ENCODE results near the gene NPSR1. TPM values are rescaled to one million over a fixed set of nuclear protein-coding genes. Genes with fewer than 3 reads are reported as not detected.

NPSR1 gene
- total RNA-seq, 1 experiment from 2014 or later: not detected

DNA sequence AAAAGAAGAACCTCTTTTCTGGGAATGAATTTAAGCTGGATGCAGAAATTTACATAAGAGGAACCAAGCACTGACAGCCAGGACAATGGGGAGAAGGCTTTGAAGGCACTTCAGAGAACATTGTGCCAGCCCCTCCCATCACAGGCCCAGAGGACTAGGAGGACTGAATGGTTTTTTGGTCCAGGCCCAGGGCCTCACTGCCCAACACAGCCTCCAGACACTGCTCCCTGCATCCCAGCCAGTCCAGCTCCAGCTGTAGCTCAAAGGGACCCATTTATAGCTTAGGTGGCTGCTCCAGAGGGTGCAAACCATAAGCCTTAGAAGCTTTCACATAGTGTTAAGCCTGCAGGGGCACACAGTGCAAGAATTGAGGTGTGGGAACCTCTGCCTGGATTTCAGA, 237.2 kb downstream of the NPSR1 start:
- Histone ChIP-seq H4K5ac (ENCODE audit: insufficient read length, low read depth, low read length) (no peak overlapping the region), H3K23me2 (ENCODE audit: insufficient read length, low read depth, low read length, poor library complexity, severe bottlenecking) (no peaks in the 10 kb centered on the region), H3K9me3 (ENCODE audit: control insufficient read depth, low read depth, low read length) (peaks cover 18% of the 10 kb centered on the region), H3K4ac (ENCODE audit: low read depth, low read length) (no peak overlapping the region), H3K9ac (ENCODE audit: extremely low read depth, insufficient read length, low read length) (no peak overlapping the region), H3T11ph (ENCODE audit: low read length) (no peak overlapping the region), H3K56ac (ENCODE audit: insufficient read length, low read depth, low read length) (no peak overlapping the region), H2AFZ (ENCODE audit: low read length) (no peak overlapping the region), H3K79me2 (ENCODE audit: insufficient read depth, low read length) (no peaks in the 10 kb centered on the region), H2BK15ac (ENCODE audit: low read depth, low read length) (no peak overlapping the region), H3K79me1 (ENCODE audit: insufficient read depth, low read depth, low read length, poor library complexity, severe bottlenecking) (no peaks in the 10 kb centered on the region), H3K27ac (ENCODE audit: insufficient read length, low read depth, low read length) (no peak overlapping the region), H3K18ac (ENCODE audit: insufficient read length, low read depth, low read length) (no peak overlapping the region), H3K27me3 (ENCODE audit: insufficient read depth, low read length) (no peaks in the 10 kb centered on the region), H2AK5ac (ENCODE audit: insufficient read length, low read length) (no peak overlapping the region), H4K8ac (replicated peaks; ENCODE audit: insufficient read length, low read depth, low read length) (no peak overlapping the region), H4K91ac (ENCODE audit: insufficient read length, low read depth, low read length) (no peak overlapping the region), H2BK12ac (ENCODE audit: insufficient read length, low read depth, low read length) (no peak overlapping the region), H2BK120ac (ENCODE audit: low read depth, low read length, poor library complexity, severe bottlenecking) (no peak overlapping the region), H4K20me1 (ENCODE audit: control insufficient read depth, insufficient read depth, insufficient read length) (no peaks in the 10 kb centered on the region), H3K23ac (ENCODE audit: insufficient read length, low read depth, low read length) (no peak overlapping the region), H3K14ac (ENCODE audit: insufficient read depth, low read length) (no peak overlapping the region), H3K4me1 (ENCODE audit: insufficient read depth, low read length) (no peaks in the 10 kb centered on the region), H3K4me2 (ENCODE audit: insufficient read depth, insufficient read length, low read length) (no peak overlapping the region), H2BK20ac (ENCODE audit: low read depth, low read length, poor library complexity, severe bottlenecking) (no peak overlapping the region), H2BK5ac (ENCODE audit: insufficient read length, low read length) (no peak overlapping the region)
- TF ChIP-seq, protein P1, sequence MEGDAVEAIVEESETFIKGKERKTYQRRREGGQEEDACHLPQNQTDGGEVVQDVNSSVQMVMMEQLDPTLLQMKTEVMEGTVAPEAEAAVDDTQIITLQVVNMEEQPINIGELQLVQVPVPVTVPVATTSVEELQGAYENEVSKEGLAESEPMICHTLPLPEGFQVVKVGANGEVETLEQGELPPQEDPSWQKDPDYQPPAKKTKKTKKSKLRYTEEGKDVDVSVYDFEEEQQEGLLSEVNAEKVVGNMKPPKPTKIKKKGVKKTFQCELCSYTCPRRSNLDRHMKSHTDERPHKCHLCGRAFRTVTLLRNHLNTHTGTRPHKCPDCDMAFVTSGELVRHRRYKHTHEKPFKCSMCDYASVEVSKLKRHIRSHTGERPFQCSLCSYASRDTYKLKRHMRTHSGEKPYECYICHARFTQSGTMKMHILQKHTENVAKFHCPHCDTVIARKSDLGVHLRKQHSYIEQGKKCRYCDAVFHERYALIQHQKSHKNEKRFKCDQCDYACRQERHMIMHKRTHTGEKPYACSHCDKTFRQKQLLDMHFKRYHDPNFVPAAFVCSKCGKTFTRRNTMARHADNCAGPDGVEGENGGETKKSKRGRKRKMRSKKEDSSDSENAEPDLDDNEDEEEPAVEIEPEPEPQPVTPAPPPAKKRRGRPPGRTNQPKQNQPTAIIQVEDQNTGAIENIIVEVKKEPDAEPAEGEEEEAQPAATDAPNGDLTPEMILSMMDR (conservative IDR thresholded peaks at IDR 0.05): no peak
- Mint-ChIP-seq H3K9me3 (peaks cover 32 to 40% of the 10 kb centered on the region in 2 experiments), H3K36me3 (ENCODE audit: insufficient read depth in 1 of 3, low read depth in 3 of 3) (peaks cover 26 to 34% (median 28%) of the 10 kb centered on the region in 3 experiments), H3K27me3 (ENCODE audit: low read depth) (peaks cover 2% of the 10 kb centered on the region; the same call in 1 of the 2 replicates), H3K4me1 (peaks cover 10 to 20% of the 10 kb centered on the region in 2 experiments), H3K4me3 (no peak overlapping the region), H3K27ac (no peak overlapping the region)
- DNase-seq: no peak
